Astrocyte of the cerebellum (primary cell): ENCODE measurements around the gene GGNBP2.

Source experiments
- DNase-seq: peaks from one replicate; pipeline ENCODE4 v3.0.0-alpha.2; 2011; ENCODE audit warnings: low read depth
- H3K4me3 ChIP-seq: 2 replicates; pipeline ENCODE4 v1.5.1; 2011; ENCODE audit warnings: mild to moderate bottlenecking, low read depth, low read length, moderate library complexity
- CTCF ChIP-seq: IDR thresholded peaks from 2 replicates; pipeline ENCODE4 v1.5.1; 2012; ENCODE audit warnings: low read length, low read depth, moderate library complexity, mild to moderate bottlenecking; ENCODE audit errors: missing control alignments
- in situ Hi-C: cut with HindIII; loops from 2 replicates; pipeline ENCODE4 v1.10.0; 2017; ENCODE audit warnings: low sequenced_read_pairs

Gene GGNBP2

GRCh38 chr17:36632916-36633771, 88.4 kb downstream of the GGNBP2 start:
- in situ Hi-C loops = loop anchor here (25.0 kb wide), 1 partner anchor 429 kb away; no protein-coding TSS in a partner anchor
- no peak for TF ChIP-seq CTCF
- no peak overlapping the region for H3K4me3 ChIP-seq
- DNase-seq = no peak
